Measurements from ENCODE around the gene ABHD6.
A peak's percentile ranks its signal among the peaks of the same experiment; 100 is the strongest.

The ABHD6 gene

DNA sequence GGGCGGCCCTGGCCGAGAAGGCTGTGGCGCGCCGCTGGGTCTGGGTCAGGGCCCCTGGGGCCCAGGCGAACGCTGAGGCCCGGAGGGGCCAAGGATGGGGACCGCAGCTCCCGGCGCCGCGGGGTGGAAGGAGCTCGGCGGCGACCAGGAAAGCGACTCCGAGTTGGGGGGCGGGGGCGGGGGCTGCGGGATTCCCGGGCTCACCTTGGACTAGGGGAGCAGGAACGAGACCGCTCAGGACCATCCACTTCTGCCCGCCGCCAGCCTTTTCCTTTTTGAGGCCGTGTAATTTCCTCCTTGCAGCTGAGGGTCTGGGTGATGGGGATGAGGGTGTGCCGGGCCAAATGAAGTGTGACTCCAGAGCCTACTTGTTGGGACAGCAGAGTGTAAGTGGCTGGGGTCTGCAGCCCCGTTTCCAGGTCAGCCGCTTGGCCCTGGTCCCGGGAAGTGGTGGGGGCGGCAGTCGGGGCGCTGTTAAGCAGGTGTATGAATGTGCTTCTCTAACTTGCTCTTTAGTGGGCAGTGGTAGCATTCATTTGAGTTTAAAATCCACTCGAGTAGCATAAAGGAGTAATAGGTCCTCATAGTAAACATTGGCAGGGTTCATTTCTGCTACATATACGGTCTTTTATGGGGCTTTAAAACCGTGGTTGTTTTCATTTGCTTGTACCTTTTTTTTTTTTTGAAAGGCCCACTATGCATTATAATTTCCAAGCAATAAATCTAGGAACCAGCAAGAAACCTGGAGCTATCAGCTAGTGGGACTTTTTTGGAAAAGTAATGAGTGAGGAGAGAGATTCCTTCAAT is 95.8 kb downstream of the ABHD6 start:
- peak; percentile 46 for DNase-seq
- TF ChIP-seq EZH2phosphoT487 (IDR thresholded peaks at IDR 0.05; ENCODE audit: low read length), result no peak
- TF ChIP-seq, protein P1, sequence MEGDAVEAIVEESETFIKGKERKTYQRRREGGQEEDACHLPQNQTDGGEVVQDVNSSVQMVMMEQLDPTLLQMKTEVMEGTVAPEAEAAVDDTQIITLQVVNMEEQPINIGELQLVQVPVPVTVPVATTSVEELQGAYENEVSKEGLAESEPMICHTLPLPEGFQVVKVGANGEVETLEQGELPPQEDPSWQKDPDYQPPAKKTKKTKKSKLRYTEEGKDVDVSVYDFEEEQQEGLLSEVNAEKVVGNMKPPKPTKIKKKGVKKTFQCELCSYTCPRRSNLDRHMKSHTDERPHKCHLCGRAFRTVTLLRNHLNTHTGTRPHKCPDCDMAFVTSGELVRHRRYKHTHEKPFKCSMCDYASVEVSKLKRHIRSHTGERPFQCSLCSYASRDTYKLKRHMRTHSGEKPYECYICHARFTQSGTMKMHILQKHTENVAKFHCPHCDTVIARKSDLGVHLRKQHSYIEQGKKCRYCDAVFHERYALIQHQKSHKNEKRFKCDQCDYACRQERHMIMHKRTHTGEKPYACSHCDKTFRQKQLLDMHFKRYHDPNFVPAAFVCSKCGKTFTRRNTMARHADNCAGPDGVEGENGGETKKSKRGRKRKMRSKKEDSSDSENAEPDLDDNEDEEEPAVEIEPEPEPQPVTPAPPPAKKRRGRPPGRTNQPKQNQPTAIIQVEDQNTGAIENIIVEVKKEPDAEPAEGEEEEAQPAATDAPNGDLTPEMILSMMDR (IDR thresholded peaks at IDR 0.05; ENCODE audit: low read length), result peak; percentile 24; the same call in 1 of the 2 replicates
- TF ChIP-seq EZH2 (optimal IDR thresholded peaks at IDR 0.05; ENCODE audit: low read depth, low read length), result no peak
- no peaks in the 10 kb centered on the region for H3F3A ChIP-seq (ENCODE audit: insufficient read depth, low read length)
- no peaks in the 10 kb centered on the region for H3K36me3 ChIP-seq (replicated peaks; ENCODE audit: insufficient read depth, low read length)
- H3K4me3 ChIP-seq (ENCODE audit: low read length), result peak overlapping the region; percentile 89
- H3K4me1 ChIP-seq (ENCODE audit: low read length), result peaks cover 6% of the 10 kb centered on the region; the same call in 1 of the 2 replicates
- H3K9ac ChIP-seq (ENCODE audit: low read length), result peak overlapping the region; percentile 58; the same call in 1 of the 2 replicates
- H2AFZ ChIP-seq (ENCODE audit: low read length), result peak overlapping the region; percentile 93
- H3K4me2 ChIP-seq (ENCODE audit: low read depth, low read length), result peak overlapping the region; percentile 94
- H3K9me3 ChIP-seq (replicated peaks; ENCODE audit: insufficient read depth, low read length), result no peaks in the 10 kb centered on the region
- no peaks in the 10 kb centered on the region for H4K20me1 ChIP-seq (ENCODE audit: insufficient read depth, low read length)
- no peak overlapping the region for H3K27ac ChIP-seq (ENCODE audit: low read length)
- peaks cover 19% of the 10 kb centered on the region for H3K79me2 ChIP-seq (ENCODE audit: low read length)
- H3K9me2 ChIP-seq (replicated peaks; ENCODE audit: insufficient read depth, low read length), result no peaks in the 10 kb centered on the region
- no peaks in the 10 kb centered on the region for H3K27me3 ChIP-seq (replicated peaks; ENCODE audit: insufficient read depth, low read length)

DNA sequence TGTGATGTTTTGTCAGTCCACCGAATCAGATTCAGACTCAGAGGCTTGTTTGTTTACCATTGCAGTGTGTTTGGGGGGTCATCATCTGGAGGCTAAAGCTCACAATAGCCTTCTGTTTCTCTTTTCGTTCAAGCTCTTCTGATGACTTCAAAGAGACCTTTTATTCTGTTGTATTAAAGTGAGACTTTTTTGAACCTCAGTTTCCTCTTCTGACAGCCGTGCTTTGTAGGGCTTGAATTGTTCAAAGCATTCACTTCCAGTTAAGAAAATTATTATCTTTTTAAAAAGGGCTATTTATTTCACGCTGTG is 96.4 kb downstream of the ABHD6 start:
- 0 out of 2 replicates have a peak overlapping the region, but pooled peaks have one; percentile 93 for H2AFZ ChIP-seq (ENCODE audit: low read length)
- no peaks in the 10 kb centered on the region for H4K20me1 ChIP-seq (ENCODE audit: insufficient read depth, low read length)
- no peaks in the 10 kb centered on the region for H3K27me3 ChIP-seq (replicated peaks; ENCODE audit: insufficient read depth, low read length)
- no peaks in the 10 kb centered on the region for H3K9me2 ChIP-seq (replicated peaks; ENCODE audit: insufficient read depth, low read length)
- H3K4me2 ChIP-seq (ENCODE audit: low read depth, low read length), result peak overlapping the region; percentile 94
- DNase-seq, result no peak
- no peaks in the 10 kb centered on the region for H3F3A ChIP-seq (ENCODE audit: insufficient read depth, low read length)
- no peak for TF ChIP-seq EZH2phosphoT487 (IDR thresholded peaks at IDR 0.05; ENCODE audit: low read length)
- TF ChIP-seq, protein P1 (IDR thresholded peaks at IDR 0.05; ENCODE audit: low read length), result no peak
- TF ChIP-seq EZH2 (optimal IDR thresholded peaks at IDR 0.05; ENCODE audit: low read depth, low read length), result no peak
- peak overlapping the region; percentile 89 for H3K4me3 ChIP-seq (ENCODE audit: low read length)
- no peaks in the 10 kb centered on the region for H3K36me3 ChIP-seq (replicated peaks; ENCODE audit: insufficient read depth, low read length)
- peak overlapping the region; percentile 58; the same call in 1 of the 2 replicates for H3K9ac ChIP-seq (ENCODE audit: low read length)
- H3K27ac ChIP-seq (ENCODE audit: low read length), result no peak overlapping the region
- H3K9me3 ChIP-seq (replicated peaks; ENCODE audit: insufficient read depth, low read length), result no peaks in the 10 kb centered on the region
- peaks cover 19% of the 10 kb centered on the region for H3K79me2 ChIP-seq (ENCODE audit: low read length)
- peaks cover 6% of the 10 kb centered on the region; the same call in 1 of the 2 replicates for H3K4me1 ChIP-seq (ENCODE audit: low read length)

DNA sequence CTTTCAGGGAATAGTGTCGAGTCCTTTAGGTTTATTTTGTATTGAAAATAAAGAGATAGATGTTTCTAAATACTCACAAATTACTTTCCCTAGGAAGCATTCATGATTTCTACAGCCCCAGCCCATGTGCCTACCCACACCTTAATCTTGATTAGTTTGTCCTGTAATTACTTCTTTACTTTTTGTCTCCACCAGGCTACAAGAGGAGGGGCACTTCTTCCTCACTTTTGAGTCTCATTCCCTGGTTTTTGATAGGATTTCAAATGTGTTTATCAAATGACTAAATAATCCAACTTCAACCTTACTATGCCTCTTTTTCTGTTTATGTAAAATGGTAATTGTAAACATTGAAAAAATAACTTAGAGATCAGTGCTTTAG is 96.9 kb downstream of the ABHD6 start:
- H2AFZ ChIP-seq (ENCODE audit: low read length), result no peak overlapping the region
- no peaks in the 10 kb centered on the region for H3K9me2 ChIP-seq (replicated peaks; ENCODE audit: insufficient read depth, low read length)
- no peak overlapping the region for H3K4me3 ChIP-seq (ENCODE audit: low read length)
- TF ChIP-seq, protein P1 (IDR thresholded peaks at IDR 0.05; ENCODE audit: low read length), result no peak
- TF ChIP-seq EZH2 (optimal IDR thresholded peaks at IDR 0.05; ENCODE audit: low read depth, low read length), result no peak
- no peak for TF ChIP-seq EZH2phosphoT487 (IDR thresholded peaks at IDR 0.05; ENCODE audit: low read length)
- no peaks in the 10 kb centered on the region for H4K20me1 ChIP-seq (ENCODE audit: insufficient read depth, low read length)
- H3K27ac ChIP-seq (ENCODE audit: low read length), result no peak overlapping the region
- no peaks in the 10 kb centered on the region for H3K9me3 ChIP-seq (replicated peaks; ENCODE audit: insufficient read depth, low read length)
- no peaks in the 10 kb centered on the region for H3K36me3 ChIP-seq (replicated peaks; ENCODE audit: insufficient read depth, low read length)
- peaks cover 6% of the 10 kb centered on the region; the same call in 1 of the 2 replicates for H3K4me1 ChIP-seq (ENCODE audit: low read length)
- peaks cover 19% of the 10 kb centered on the region for H3K79me2 ChIP-seq (ENCODE audit: low read length)
- DNase-seq, result no peak
- H3K9ac ChIP-seq (ENCODE audit: low read length), result no peak overlapping the region
- no peaks in the 10 kb centered on the region for H3K27me3 ChIP-seq (replicated peaks; ENCODE audit: insufficient read depth, low read length)
- no peaks in the 10 kb centered on the region for H3F3A ChIP-seq (ENCODE audit: insufficient read depth, low read length)
- H3K4me2 ChIP-seq (ENCODE audit: low read depth, low read length), result 0 out of 2 replicates have a peak overlapping the region, but pooled peaks have one; percentile 94

Data from MM.1S (cell line).